CD4-positive, alpha-beta T cell treated with Interleukin-2 at 100 ng/mL for 4 hours (primary cell): ENCODE results near the gene SPINDOC.
A peak's percentile ranks its signal among the peaks of the same experiment; 100 is the strongest.

Source experiments
- DNase-seq: peaks from one replicate; pipeline ENCODE4 v3.0.0-alpha.2; 2020; ENCODE audit warnings: low spot score

The SPINDOC gene

DNA sequence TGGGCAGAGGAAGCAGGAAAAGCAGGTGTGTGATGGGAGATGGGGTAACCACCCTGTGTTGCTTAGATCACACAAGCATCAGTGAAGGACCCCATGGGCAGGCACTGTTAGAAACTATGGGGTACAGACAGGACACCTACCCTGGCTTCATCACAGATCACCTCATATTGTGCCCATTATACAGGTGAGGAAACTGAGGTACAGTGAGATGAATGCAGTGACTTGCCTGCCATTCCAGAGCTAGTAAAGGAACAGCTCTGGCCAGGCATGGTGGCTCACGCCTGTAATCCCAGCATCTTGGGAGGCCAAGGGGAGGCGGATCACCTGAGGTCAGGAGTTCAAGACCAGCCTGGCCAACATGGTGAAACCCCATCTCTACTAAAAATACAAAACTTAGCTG, 19.8 kb downstream of the SPINDOC start:
- DNase-seq, result no peak

GRCh38 chr11:63834535-63835157, 21.4 kb downstream of the SPINDOC start:
- DNase-seq, result no peak

DNA sequence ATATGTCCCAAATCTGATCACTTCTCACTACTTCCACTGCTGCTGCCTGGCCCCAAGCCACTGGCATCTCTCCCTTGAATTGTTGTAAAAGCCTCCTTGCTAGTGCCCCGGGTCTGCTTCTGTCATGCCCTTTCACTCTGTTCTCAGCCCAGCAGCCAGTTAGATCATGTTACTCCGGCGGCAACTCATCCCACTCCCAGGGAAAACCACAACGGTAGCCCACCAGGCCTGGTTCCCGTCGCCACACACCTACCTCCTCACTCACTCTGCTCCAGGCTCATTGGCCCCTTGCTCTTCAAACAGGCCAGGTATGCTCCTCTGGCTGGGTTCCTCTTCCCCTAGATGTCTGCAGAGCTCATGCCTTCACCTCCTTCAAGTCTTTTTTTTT, 21.9 kb downstream of the SPINDOC start:
- no peak for DNase-seq

- peak; percentile 84 for DNase-seq
These were observed 23.9 kb downstream of the SPINDOC start for GRCh38 chr11:63837027-63837688.

GRCh38 chr11:63837739-63838138, 24.5 kb downstream of the SPINDOC start:
- no peak for DNase-seq

DNA sequence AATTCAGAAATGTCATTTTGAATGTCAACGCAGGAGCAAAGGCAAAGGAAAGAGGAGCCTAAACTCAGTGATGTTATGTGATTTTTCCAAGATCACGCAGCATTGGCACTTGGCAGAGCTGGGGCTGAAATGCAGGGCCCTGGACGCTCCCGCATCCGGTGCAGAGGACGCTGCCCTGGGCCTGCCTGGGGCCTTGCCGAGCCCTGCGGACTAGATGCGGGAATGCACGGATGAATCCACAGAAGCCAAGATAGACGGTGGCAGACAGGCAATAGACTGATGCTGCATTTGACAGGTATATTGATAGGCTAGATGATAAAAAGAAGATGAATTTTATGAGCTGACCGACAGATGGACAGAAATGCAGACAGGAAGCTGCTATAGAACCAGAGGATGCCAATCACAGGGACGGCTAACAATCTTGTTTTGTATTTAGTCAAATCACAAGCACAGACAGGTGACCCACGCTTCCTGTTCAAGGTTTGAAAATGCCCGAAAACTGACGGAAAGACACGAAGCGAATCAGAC, 25.0 kb downstream of the SPINDOC start:
- DNase-seq, result no peak

DNA sequence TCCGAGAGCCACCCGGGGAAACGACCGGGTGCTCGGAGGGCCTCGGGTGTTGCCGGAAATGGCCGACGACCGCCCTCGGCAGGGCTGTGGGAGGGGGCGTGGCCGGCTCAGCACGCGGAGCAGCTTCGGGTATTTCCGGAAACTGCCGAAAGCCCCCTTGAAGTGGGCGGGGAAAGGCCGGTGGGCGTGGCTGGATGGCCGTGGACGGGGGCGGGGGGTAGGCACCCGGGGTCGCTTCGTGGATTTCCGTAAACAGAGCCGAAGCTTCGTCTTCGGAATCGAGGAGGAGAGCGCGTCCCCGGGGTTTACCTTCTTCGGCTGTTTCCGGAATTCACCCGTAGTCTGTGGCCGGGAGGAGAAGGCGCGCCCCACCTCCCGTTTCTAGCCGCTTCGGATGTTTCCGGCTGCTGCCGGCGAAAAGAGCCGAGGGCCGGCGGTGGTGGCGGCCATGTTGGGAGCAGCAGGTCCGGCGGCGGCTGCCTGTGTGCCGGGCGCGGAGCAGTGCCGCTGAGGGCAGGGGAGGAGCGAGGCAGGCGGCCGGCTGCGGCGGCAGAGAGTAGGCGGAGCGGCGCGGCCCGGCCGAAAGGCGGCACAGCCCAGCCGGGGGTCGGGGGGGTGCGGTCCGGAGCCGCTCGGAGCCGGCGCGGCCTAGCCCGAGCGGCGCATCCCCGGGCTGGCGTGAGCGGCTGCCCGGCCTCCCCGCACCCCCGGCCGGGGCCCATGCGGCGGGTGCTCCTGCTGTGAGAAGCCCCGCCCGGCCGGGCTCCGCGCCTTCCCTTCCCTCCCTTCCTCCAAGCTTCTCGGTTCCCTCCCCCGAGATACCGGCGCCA, 25.6 kb downstream of the SPINDOC start, which contains the start of gene MARK2:
TSS of gene MARK2 (plus strand) at position 433 of the 830 bp plus-strand sequence. CDS start at position 830, 397 bp downstream.
- peak; percentile 99 for DNase-seq

GRCh38 chr11:63839508-63840355, 26.5 kb downstream of the SPINDOC start:
- no peak for DNase-seq

DNA sequence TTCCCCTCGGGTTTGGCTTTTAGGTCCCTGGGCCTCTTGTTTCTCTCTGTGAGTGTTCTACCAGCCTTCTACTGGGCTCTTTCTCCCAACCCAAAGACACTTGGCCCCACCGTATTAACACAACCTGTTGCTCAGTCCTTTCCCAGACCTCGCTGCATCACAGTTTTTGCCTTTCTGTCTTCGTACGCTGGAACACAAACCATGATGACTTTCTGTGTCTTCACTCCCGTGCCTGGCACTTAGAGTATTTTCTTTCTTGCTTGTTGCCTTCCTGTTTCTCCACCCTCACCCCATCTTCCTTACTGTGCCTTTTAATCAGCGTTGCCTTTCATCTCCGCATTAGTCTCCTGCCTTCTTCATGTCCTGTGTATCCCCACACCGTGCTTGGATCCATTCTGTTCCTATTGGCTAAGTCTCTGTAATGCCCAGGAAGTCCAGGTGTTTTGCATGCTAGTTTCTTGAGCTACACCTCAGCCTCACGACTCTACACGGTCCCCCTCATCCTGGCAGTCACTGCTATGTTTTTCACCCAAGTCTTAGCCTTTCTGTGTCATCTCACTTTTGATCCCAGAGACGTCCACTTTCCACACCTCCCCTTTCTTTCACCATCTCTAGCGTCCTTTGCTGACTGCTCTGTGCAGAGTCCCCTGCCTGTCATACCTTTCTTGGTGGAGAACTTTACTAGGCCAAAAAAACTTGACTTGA, 27.3 kb downstream of the SPINDOC start:
- DNase-seq, result no peak

DNA sequence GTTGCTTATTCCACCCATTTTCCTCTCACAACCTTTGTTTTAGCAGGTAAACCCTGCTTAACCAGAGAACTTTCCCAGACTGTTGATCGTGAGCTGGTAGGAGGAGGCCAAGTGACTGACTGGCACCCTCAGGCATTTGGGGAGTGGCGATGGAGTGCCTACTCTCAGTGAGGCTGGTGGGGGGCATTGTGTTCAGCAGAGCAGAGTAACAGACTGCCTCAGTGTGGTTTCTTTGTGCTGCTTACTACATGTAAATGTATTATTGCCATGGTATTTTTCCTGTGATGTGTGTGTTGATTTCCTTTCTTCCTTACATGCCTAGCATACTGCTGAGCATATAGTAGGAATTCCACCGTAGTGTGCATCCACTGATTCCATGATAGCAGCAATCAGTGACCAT, 28.3 kb downstream of the SPINDOC start:
- DNase-seq, result no peak

DNA sequence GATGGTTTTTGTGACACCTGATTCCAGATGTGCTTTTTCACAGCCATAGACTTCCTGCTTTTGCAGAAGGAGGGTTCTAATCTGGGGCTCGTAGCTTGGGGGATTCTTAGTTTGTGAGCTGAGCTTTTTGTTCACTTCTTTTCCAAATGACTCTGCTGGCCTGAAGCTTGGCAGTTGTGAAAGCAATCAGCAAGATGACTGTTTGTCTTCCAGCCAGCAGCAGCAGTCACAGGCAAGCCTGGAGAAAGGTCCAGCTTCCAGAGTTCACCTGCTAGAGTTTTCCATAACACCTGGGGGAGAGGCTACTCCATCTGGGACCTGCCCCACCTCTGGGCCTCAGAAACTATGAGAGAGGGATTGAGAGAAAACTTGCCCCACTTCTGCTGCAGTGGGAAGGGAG, 29.8 kb downstream of the SPINDOC start:
- no peak for DNase-seq

- no peak for DNase-seq
These were observed 31.6 kb downstream of the SPINDOC start for GRCh38 chr11:63844836-63845235.

DNA sequence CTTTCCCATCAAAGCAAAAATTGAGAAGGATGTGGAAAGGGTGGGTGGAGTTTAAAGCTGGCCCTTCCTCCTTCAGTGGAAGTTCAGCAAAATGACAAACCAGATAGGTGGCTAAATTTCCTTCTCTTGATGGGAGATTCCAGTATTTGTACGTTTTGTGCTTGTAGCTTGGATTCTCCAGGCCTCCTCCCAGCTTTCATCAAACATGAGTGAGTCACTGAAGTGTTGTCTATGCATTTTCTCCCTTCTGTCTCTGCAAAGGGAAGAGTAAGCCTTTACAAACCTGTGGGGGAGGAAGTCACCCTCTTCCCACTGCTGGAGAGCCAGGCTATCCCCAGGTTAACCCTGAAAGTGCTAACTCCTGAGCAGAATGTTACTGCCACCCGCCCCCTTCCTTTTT, 32.0 kb downstream of the SPINDOC start:
- no peak for DNase-seq

DNA sequence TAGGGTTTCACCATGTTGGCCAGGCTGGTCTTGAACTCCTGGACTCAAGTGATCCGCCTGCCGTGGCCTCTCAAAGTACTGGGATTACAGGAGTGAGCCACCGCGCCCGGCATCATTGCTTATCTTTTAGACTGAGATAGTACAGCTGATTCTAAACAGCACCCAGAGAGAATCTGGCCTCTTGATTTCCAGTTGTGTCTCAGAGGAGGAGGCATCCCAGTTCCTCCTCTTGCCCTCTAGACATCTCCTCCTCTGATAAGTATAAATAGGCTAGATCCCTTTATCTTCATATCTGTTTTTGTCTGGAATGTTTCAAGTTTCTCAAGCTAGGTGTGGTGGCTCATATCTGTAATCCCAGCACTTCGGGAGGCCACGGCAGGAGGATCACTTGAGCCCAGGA, 32.7 kb downstream of the SPINDOC start:
- no peak for DNase-seq

DNA sequence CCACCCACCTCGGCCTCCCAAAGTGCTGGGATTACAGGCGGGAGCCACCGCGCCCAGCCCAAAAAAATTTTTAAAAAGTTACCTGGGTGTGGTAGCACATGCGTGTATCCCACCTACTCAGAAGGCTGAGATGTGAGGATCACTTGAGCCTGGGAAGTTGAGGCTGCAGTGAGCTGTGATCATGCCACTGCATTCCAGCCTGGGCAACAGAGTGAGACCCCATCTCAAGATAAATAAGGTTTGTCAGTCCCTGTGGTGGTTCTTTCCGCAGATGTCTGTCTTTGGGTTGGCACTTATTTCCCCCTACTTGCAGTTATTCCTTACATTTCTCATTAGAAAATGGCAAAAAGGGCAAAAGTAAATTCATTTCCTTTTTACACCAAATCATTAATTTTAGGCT, 33.6 kb downstream of the SPINDOC start:
- no peak for DNase-seq

- DNase-seq, result no peak
These were observed 34.1 kb downstream of the SPINDOC start for GRCh38 chr11:63847363-63847762.

DNA sequence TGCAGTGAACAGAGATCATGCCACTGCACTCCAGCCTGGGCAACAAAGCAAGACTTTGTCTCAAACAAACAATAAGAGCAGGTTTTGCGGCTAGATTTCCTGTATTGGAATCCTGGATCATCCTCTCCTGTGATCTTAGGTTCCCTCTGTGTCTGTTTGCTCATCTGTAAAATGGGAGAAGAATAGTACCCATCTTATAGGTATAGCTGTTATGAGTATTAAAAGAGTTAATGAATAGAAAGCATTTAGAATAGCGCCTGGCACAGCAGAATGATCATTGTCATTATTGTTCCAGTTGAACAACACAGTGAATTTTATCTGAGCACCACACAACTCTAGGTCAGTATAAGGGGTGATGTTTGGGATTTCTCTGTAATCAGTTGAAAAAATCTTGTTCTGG, 36.4 kb downstream of the SPINDOC start:
- no peak for DNase-seq

- no peak for DNase-seq
These were observed 37.7 kb downstream of the SPINDOC start for GRCh38 chr11:63850920-63851319.

- no peak for DNase-seq
These were observed 38.1 kb downstream of the SPINDOC start for GRCh38 chr11:63851364-63851763.

DNA sequence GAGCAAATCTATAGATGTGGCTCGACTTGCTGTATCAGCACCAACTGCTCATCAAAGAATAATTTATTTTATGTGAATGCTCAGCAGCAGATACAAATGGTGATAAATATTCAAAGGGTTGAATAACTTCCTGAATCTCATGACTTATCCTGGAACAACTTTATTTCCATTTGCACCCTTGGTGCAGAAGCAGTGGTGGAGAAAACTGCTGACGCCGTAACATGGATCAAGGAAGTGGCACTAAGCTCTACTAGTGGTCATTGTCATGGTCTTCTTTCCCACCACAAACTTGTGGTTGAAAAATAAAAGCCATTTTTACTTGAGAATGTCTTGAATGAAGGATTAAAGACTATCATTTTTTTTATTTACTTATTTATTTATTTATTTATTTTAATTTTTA, 40.2 kb downstream of the SPINDOC start:
- no peak for DNase-seq

DNA sequence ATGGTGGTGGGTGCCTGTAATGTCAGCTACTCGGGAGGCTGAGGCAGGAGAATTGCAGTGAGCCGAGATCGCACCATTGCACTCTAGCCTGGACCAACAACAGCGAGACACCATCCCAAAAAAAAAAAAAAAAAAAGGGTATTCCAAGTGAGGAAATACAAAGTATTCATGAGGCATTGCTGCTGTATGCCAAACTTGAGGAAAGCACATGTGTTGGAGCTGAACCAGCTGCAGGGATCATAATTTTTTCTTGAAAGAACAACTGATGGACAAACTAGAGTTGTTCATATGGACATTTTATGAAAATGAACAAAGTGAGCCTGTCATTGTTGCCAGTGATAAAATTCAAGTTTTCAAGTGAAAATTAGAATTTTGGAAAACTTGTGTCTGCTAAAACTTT, 41.4 kb downstream of the SPINDOC start:
- DNase-seq, result no peak
